ENCODE data around the gene CACNA1H. TPM values are rescaled to one million over a fixed set of nuclear protein-coding genes. Genes with fewer than 3 reads are reported as not detected.
A peak's percentile ranks its signal among the peaks of the same experiment; 100 is the strongest.

The CACNA1H gene
- total and polyA plus RNA-seq, 2 of the 8 experiments (the other 6 are each of a cell fraction or from before 2014, with no cell fraction given) = 14.0 to 28.7 TPM

DNA sequence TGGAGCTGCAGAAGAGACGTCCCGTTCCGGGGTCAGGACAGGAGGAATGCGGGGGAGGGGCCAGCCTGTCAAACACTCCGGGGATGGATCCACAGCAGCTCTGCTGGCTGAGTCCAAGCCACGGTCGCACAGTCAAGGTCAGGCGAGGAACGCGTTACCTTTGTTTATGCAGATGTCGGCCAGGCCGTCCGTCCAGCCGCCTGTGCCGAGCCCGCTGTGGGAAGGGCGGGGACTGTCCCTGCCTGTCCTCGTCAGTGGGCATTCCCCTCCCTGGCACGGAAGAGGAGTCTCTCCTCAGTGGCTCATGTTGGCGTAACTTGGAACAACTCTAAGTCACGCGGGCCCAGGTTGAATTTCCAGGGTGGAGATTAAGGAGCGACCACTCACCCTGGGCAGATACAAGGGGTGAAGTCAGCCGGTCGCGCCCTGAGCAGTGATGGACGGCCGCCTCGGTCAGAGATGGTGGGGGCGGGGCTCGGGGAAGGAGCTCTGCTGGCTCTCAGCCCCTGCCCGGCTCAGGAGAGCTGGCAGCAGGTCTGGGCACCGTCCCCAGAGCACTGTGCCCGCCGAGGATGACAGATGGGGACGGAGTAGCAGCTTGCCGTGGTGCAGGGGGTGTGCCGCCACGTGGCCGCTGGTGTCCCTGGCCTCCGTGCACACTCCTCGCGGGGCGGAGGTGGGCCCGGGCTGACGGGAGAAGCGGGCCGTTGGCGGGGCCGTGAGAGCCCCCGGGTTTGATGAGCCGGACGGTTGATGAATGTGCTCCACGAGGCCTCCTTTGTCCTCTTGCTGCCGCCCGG, 7.3 kb downstream of the CACNA1H start:
- Histone ChIP-seq H3K4me2 (ENCODE audit: insufficient read depth in 1 of 2, low read depth in 2 of 2, low read length in 2 of 2) (no peak overlapping the region), H2AK5ac (ENCODE audit: low read depth, low read length) (no peak overlapping the region), H2BK20ac (ENCODE audit: low read length) (no peak overlapping the region), H3K79me2 (ENCODE audit: control insufficient read depth in 1 of 2, insufficient read depth in 2 of 2, low read length in 2 of 2) (peaks cover 0 to 29% of the 10 kb centered on the region in 2 experiments; a peak in 1 of 4 replicates), H2BK120ac (replicated peaks; ENCODE audit: low read depth, low read length) (no peak overlapping the region), H3K56ac (replicated peaks; ENCODE audit: insufficient read length, low read depth, low read length) (no peak overlapping the region), H3K23me2 (ENCODE audit: low read depth, low read length) (no peaks in the 10 kb centered on the region), H3K79me1 (ENCODE audit: low read depth, low read length) (peaks cover 17% of the 10 kb centered on the region), H3K9me3 (ENCODE audit: insufficient read depth in 2 of 2, low read depth in 1 of 2, low read length in 1 of 2) (no peaks in the 10 kb centered on the region), H3K4me3 (ENCODE audit: extremely low read depth in 1 of 4, insufficient read depth in 2 of 4, low read depth in 3 of 4, low read length in 4 of 4) (no peak overlapping the region), H2AFZ (ENCODE audit: low read length) (no peak overlapping the region), H3K9ac (replicated peaks in 1 of 4; ENCODE audit: extremely low read depth in 1 of 4, low read depth in 3 of 4, low read length in 3 of 4) (no peak overlapping the region), H4K91ac (replicated peaks; ENCODE audit: insufficient read length, low read length) (no peak overlapping the region), H4K8ac (ENCODE audit: extremely low read depth, insufficient read depth, low read length) (peak overlapping the region; percentile 79; the same call in 1 of the 2 replicates), H3K18ac (ENCODE audit: extremely low read depth, low read length) (no peak overlapping the region), H2BK15ac (ENCODE audit: low read length) (no peak overlapping the region), H3K14ac (ENCODE audit: insufficient read length) (no peak overlapping the region), H4K5ac (ENCODE audit: insufficient read length, low read depth, low read length) (no peak overlapping the region), H4K20me1 (replicated peaks in 1 of 2; ENCODE audit: control insufficient read depth in 1 of 2, insufficient read depth in 2 of 2, low read length in 2 of 2) (peaks cover 19 to 40% of the 10 kb centered on the region in 2 experiments), H3K27me3 (replicated peaks in 1 of 4; ENCODE audit: control insufficient read depth in 3 of 4, extremely low read depth in 1 of 4, insufficient read depth in 3 of 4, low read length in 3 of 4) (no peaks in the 10 kb centered on the region), H3K36me3 (ENCODE audit: control insufficient read depth in 2 of 4, insufficient read depth in 4 of 4, low read length in 3 of 4) (peaks cover 0 to 2% (median under 1%) of the 10 kb centered on the region in 4 experiments; a peak in 3 of 8 replicates), H3K4ac (replicated peaks; ENCODE audit: insufficient read length, low read depth, low read length) (no peak overlapping the region), H3K4me1 (replicated peaks in 1 of 4; ENCODE audit: control insufficient read depth in 3 of 4, insufficient read depth in 4 of 4, low read length in 3 of 4) (peaks cover 0 to 9% (median 2%) of the 10 kb centered on the region in 4 experiments; a peak in 3 of 7 replicates), H2BK12ac (ENCODE audit: low read depth, low read length) (no peak overlapping the region), H3K27ac (ENCODE audit: low read depth, low read length) (no peak overlapping the region), H3K23ac (ENCODE audit: insufficient read length) (no peak overlapping the region), H2BK5ac (ENCODE audit: low read depth, low read length) (no peak overlapping the region)
- TF ChIP-seq RAD21 (IDR thresholded peaks at IDR 0.05 in 1 of 2, conservative IDR thresholded peaks at IDR 0.05 in 1 of 2; ENCODE audit: low read depth in 2 of 2, low read length in 2 of 2) (no peak), RBBP5 (IDR thresholded peaks at IDR 0.05; ENCODE audit: borderline replicate concordance, low read depth, low read length) (no peak), HDAC2 (IDR thresholded peaks at IDR 0.05; ENCODE audit: borderline replicate concordance in 1 of 2, low read depth in 2 of 2, low read length in 2 of 2) (no peak), HDAC6 (IDR thresholded peaks at IDR 0.05; ENCODE audit: low read depth, low read length) (no peak), RXRA (IDR thresholded peaks at IDR 0.05; ENCODE audit: insufficient read depth, low read depth, low read length) (no peak)
- DNase-seq (ENCODE audit: low read depth in 1 of 2, low spot score in 2 of 2) (no peak), FAIRE-seq (no peak)
- 95% methylated on average over 45 of the region's 56 CpGs; no CpG with 5 or more reads in 1 of the 2 experiments for WGBS, 2 experiments (ENCODE audit: extremely low coverage in 1 of 2, insufficient coverage in 1 of 2, insufficient read length in 1 of 2, insufficient replicate concordance in 2 of 2, low coverage in 1 of 2, low lambda C conversion rate in 2 of 2, missing lambda C conversion rate in 1 of 2)
- ChIA-PET POLR2A (ENCODE audit: partially characterized antibody) (interaction anchor here (1.3 kb wide), 1 partner anchor 14 kb away, joined by 3 read pairs; no protein-coding TSS in a partner anchor), CTCF (ENCODE audit: partially characterized antibody) (interaction anchor here (0.9 to 1.4 kb wide), 3 partner anchors 23 to 86 kb away, joined by 3 to 6 read pairs (median 3); no protein-coding TSS in a partner anchor)
